Colonic mucosa (tissue), 4 donors: ENCODE measurements around the gene LEO1. TPM values are rescaled to one million over a fixed set of nuclear protein-coding genes. Genes with fewer than 3 reads are reported as not detected.

Source experiments
- DNase-seq: peaks from one replicate; pipeline ENCODE4 v3.0.0-alpha.2; 2020
- H3K27ac ChIP-seq: fragments of 200-600 bp; one replicate; pipeline ENCODE4 v1.8.0; 2021
- H3K27me3 ChIP-seq: fragments of 200-600 bp; one replicate; pipeline ENCODE4 v1.8.0; 2021
- H3K36me3 ChIP-seq: fragments of 200-600 bp; one replicate; pipeline ENCODE4 v1.8.0; 2021
- H3K4me1 ChIP-seq: fragments of 200-600 bp; one replicate; pipeline ENCODE4 v1.8.0; 2021; ENCODE audit warnings: mild to moderate bottlenecking
- H3K4me3 ChIP-seq: fragments of 200-600 bp; one replicate; pipeline ENCODE4 v1.8.0; 2021
- H3K9ac ChIP-seq, 2 donors: one replicate each; pipeline ENCODE4 v1.7.0; 2013; ENCODE audit warnings: control low read depth in 2 of 2, low read depth in 2 of 2, low read length in 2 of 2
- H3K9me3 ChIP-seq: fragments of 200-600 bp; one replicate; pipeline ENCODE4 v1.8.0; 2021
- intact Hi-C: fragments of 100-400 bp; cut with DNase I; formaldehyde crosslinking; loops from one replicate; pipeline ENCODE4 v1.14.1; 2022
- total RNA-seq, 2 donors: library from RNA; stranded (reverse); fragmentation: NEBNext Ultra II Directional in 1 of 2; extraction: Animal tissue kit (Norgen Biotek cat#: 25700) in 1 of 2; gene quantifications; one replicate each; pipeline ENCODE4 v1.2.1, GENCODE V29; 2021
- TF ChIP-seq, protein P1 (sequence below): fragments of 200-600 bp; IDR thresholded peaks from one replicate; pipeline ENCODE4 v1.8.0; 2022; ENCODE audit warnings: antibody characterized with exemption, mild to moderate bottlenecking
- donor health status: healthy.
- donor health status: DM: no; HTN: no; CAD: no.
- donor health status: DM: no; HTN: no; CAD: no.

The LEO1 gene
- total RNA-seq, 2 donors from 2014 or later, result 23.6 to 29.3 TPM

DNA sequence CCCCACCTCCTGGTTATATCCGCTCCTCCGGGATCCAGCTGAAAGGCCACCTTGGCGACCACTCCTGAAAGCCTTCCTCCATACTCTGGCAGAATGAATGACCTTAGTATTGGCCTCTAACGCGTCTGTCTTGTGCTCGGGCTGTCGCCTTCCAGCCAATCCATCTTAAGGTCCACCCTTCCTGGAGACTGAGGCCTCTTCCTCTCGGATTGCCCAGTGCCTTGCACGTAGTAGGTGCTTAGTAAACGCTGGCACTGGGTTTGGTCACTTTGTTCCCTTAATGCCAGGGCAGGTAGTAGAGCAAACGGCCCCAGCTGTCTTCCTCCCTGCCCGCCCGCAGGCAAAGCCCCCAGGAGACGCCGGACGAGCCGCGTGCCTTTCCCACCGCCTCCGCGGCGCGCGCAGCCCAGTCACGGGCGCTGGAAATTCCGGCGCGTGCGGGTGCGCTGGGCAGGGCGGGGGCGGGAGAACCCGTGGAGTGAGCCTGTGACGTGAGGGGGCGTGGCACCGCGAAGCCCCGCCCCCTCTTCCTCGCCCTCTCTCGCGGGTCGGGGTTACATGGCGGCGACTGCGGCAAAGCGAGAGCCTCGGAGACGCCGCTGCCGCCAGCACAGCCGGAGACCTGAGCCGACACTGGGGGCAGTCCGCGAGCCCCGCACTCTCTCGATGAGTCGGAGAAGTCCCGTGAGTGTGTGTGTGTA lies 47.3 kb upstream of the LEO1 start, which contains the start of gene MAPK6:
Gene MAPK6 (plus strand): TSS at position 527 of the 701 bp plus-strand sequence. CDS start 27,242 bp downstream, outside the sequence.
- Histone ChIP-seq H3K36me3 (no peaks in the 10 kb centered on the region), H3K4me3 (peak within 1 kb of the TSS; percentile 63), H3K9me3 (no peaks in the 10 kb centered on the region), H3K9ac (peak within 1 kb of the TSS; percentile 84 to 99), H3K4me1 (peaks cover 6% of the 10 kb centered on the region), H3K27me3 (no peaks in the 10 kb centered on the region), H3K27ac (peak within 1 kb of the TSS; percentile 84)
- DNase-seq, result peak; percentile 94
- TF ChIP-seq, protein P1, sequence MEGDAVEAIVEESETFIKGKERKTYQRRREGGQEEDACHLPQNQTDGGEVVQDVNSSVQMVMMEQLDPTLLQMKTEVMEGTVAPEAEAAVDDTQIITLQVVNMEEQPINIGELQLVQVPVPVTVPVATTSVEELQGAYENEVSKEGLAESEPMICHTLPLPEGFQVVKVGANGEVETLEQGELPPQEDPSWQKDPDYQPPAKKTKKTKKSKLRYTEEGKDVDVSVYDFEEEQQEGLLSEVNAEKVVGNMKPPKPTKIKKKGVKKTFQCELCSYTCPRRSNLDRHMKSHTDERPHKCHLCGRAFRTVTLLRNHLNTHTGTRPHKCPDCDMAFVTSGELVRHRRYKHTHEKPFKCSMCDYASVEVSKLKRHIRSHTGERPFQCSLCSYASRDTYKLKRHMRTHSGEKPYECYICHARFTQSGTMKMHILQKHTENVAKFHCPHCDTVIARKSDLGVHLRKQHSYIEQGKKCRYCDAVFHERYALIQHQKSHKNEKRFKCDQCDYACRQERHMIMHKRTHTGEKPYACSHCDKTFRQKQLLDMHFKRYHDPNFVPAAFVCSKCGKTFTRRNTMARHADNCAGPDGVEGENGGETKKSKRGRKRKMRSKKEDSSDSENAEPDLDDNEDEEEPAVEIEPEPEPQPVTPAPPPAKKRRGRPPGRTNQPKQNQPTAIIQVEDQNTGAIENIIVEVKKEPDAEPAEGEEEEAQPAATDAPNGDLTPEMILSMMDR, result no peak
- intact Hi-C loops, result no loop called here

DNA sequence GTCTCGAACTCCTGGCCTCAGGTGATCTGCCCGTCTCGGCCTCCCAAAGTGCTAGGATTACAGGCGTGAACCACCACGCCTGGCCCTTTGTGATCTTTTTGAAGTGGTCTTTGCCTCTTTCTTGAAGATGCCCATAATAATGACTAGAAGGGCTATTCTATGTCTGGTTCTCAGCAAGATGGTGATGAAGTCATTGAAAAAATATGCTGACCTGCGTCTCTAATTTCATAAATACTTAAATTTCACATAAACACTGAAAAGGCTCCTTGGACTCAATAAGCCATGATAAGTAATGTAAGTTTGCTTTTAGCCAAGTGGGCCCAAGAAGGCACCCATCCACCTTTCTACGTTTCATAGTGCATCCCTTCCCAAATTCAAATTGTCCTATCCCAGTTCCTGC lies 46.7 kb upstream of the LEO1 start:
- TF ChIP-seq, protein P1, result no peak
- H3K4me3 ChIP-seq, result no peak overlapping the region
- H3K4me1 ChIP-seq, result peaks cover 6% of the 10 kb centered on the region
- intact Hi-C loops, result no loop called here
- no peaks in the 10 kb centered on the region for H3K36me3 ChIP-seq
- no peak overlapping the region for H3K27ac ChIP-seq
- H3K27me3 ChIP-seq, result no peaks in the 10 kb centered on the region
- no peak for DNase-seq
- peak overlapping the region in 1 of 2 donors; percentile 71 for H3K9ac ChIP-seq
- H3K9me3 ChIP-seq, result no peaks in the 10 kb centered on the region

DNA sequence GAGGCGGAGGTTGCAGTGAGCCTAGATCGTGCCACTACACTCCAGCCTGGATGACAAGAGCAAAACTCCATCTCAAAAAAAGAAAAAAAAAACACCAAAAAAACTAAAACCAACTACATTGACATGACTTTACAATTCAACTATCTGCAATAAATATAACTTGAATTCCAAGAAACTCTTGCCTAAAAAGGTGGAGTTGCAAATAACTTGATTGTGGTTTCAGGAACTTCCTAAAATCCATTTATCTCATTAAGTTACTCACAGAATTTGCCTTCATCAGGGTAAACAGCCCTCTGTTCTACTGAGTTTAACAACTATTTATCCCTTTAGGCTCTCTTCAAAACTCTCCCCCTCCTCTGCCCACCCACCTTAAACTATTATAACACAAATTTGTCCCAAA lies 44.7 kb upstream of the LEO1 start:
- TF ChIP-seq, protein P1, result no peak
- Histone ChIP-seq H3K36me3 (no peaks in the 10 kb centered on the region), H3K4me3 (no peak overlapping the region), H3K27ac (no peak overlapping the region), H3K27me3 (no peaks in the 10 kb centered on the region), H3K9me3 (no peaks in the 10 kb centered on the region), H3K9ac (no peak overlapping the region), H3K4me1 (peaks cover 5% of the 10 kb centered on the region)
- intact Hi-C loops, result no loop called here
- no peak for DNase-seq

DNA sequence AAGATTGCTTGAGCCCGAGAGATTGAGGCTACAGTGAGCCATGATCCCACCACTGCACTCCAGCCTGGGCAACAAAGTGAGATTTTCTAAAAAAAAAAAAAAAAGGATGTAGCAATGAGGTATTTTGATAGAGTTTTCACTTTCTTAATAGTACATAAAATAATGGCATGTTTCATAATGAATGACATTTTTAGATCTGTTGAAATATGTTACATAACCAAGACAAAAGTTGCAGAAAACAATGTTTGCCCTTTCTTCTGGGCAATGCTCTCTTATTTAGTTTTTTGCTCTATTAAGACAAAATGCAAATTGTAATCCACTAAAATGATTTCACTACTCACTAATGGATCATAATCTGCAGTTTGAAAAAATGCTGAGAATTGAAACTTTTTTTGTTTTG lies 43.0 kb upstream of the LEO1 start:
- H3K27me3 ChIP-seq, result no peaks in the 10 kb centered on the region
- no peaks in the 10 kb centered on the region for H3K9me3 ChIP-seq
- no peak overlapping the region for H3K9ac ChIP-seq
- H3K36me3 ChIP-seq, result no peaks in the 10 kb centered on the region
- TF ChIP-seq, protein P1, result no peak
- intact Hi-C loops, result no loop called here
- H3K4me1 ChIP-seq, result no peaks in the 10 kb centered on the region
- no peak for DNase-seq
- H3K27ac ChIP-seq, result no peak overlapping the region
- H3K4me3 ChIP-seq, result no peak overlapping the region

DNA sequence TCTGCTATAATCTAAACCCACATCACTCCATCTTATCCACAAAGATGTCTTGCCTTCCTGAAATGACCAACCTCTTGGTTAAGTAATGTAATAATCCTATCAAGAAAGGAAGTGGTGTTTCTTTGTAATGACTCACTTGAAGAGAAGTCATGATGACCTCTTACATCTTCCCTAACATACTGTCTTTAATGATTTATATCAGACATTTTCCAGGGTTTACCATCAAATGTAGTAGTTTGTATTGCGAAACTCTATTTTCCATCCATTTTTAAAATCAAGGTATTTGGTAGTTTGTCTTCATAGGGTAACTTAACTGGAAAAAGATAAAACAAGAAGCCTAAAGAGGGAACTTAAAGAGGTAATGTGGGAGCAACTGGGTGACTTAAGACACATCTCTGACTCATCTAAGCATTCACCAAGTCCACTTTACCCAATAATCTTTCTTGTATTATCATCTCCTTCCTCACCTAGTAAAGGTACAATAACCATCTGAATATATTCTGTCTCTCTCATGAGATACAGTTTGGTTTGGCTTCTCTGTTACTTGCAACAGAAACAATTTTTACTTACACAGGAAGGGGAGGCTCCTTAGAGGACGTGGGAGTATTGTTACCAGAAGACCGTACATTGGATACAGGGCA lies 41.7 kb upstream of the LEO1 start:
- H3K27ac ChIP-seq, result no peak overlapping the region
- intact Hi-C loops, result no loop called here

More for the DNA sequence above, 41.7 kb upstream of the LEO1 start:
- Histone ChIP-seq H3K4me1 (no peaks in the 10 kb centered on the region), H3K27me3 (no peaks in the 10 kb centered on the region), H3K36me3 (no peaks in the 10 kb centered on the region), H3K9me3 (no peaks in the 10 kb centered on the region), H3K4me3 (no peak overlapping the region), H3K9ac (no peak overlapping the region)
- TF ChIP-seq, protein P1, result no peak
- DNase-seq, result no peak
